Fibroblast of upper back skin (primary cell): ENCODE data around the gene PRAMEF2.
"Not testable (repeated sequence)": the region's sequence is repeated elsewhere in the genome, so short reads cannot be mapped to it uniquely, and the experiment has no call there.

Experiments used
- DNase-seq: peaks from one replicate; pipeline ENCODE4 v3.0.0-alpha.2; 2013

PRAMEF2 gene, protein sequence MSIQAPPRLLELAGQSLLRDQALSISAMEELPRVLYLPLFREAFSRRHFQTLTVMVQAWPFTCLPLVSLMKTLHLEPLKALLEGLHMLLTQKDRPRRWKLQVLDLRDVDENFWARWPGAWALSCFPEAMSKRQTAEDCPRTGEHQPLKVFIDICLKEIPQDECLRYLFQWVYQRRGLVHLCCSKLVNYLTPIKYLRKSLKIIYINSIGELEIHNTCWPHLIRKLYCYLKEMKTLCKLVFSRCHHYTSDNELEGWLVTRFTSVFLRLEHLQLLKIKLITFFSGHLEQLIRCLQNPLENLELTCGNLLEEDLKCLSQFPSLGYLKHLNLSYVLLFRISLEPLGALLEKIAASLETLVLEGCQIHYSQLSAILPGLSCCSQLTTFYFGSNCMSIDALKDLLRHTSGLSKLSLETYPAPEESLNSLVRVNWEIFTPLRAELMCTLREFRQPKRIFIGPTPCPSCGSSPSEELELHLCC

DNA sequence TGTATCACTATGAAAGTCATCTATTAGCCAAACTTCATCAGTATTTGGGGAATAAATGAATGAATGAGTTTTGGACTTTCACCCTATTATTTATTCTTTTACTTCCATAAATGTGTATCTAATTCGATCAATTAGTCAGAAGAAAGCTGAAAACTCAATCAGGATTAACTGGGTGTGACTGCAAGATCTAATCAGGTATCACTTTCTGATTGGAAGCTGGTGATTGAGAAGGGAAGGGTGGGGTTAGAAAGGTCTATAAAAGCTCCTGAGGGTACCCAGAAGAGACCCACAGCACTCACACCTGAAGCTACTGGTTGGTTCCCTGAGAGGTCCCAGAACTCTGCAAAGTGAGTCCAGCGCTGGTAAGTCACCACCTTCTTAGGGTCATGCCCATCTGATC lies at the start of gene PRAMEF2:
Gene PRAMEF2 (plus strand): TSS at position 301 of the 400 bp plus-strand sequence. CDS start 1,924 bp downstream, outside the sequence.
- DNase-seq = not testable (repeated sequence)

DNA sequence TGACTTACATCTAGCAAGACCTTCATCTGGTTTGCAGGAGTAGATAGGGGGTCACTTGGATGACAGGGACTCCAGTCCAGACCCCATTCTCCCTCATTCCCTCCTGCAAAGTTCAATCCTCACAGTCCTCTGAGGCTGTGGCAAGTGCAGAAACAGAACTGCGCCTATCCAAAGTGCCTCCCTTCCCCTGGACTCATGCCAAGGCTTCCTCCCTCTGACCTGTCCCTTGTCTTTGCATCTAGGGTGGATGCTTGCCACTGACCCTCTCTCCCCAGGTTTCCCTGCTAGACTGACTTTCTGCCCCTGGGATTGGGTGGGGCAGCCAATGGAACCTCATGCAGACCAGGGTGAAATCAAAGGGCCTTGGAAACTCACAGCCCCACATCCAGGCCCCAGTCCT lies 47.0 kb upstream of the PRAMEF2 start:
- no peak for DNase-seq

DNA sequence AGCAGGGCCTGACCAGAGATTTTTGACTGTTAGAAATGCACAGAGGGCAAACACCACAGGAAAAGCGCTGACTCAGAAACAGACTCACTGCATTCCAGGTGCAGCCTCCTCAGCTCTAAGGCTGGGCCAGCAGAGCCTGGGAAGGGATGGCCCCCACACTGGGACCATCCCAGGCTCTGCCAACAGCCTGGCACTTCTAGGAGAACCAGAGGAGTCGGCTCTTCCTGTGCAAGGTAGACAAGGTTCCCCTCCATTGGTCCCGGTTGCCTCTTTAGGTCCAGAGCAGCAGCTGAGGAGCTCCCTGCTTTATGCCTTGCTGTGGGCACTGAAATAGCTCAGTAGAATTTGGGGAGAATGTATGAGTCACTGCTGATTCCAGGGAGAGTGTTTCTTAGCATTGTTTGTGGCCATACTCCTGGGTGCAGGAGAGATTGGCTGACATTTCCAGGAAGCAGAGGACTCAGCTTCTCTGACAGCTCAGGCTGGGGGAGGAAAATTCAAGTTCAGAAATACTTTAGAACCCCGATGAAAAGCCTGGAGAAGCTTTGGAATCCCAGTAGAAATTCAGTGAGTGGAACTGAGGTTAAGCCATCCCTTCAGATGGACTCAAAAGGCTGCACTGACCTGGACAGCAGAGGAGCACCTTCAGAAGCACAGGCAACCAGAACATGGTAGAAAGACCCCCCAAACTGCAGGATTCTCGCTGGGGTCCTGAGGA lies 46.0 kb upstream of the PRAMEF2 start:
- DNase-seq = peak; percentile 73

DNA sequence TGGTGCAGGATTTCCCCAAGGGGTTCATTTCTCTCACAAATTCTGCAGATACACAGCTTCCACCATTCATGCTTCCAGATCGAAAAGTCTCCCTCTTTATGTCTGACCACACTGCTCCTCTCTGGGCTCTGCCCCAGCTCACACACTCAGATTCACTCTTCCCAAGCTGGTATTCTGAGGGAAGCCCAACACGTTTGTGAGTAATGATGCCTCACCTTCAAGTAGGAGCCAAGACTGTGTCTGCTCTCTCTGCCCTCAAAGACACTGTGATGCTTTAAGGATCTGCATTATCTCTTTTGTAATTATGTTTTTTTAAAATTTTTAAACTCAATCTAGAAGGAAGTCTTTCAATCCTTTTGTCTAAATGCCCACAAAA lies 45.5 kb upstream of the PRAMEF2 start:
- peak; percentile 19 for DNase-seq

DNA sequence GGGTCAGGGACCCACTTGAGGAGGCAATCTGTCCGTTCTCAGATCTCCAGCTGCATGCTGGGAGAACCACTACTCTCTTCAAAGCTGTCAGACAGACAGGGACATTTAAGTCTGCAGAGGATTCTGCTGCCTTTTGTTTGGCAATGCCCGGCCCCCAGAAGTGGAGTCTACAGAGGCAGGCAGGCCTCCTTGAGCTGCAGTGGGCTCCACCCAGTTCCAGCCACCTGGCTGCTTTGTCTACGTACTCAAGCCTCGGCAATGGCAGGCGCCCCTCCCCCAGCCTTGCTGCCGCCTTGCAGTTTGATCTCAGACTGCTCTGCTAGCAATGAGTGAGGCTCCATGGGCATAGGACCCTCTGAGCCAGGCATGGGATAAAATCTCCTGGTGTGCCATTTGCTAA lies 37.8 kb upstream of the PRAMEF2 start:
- DNase-seq = not testable (repeated sequence)

DNA sequence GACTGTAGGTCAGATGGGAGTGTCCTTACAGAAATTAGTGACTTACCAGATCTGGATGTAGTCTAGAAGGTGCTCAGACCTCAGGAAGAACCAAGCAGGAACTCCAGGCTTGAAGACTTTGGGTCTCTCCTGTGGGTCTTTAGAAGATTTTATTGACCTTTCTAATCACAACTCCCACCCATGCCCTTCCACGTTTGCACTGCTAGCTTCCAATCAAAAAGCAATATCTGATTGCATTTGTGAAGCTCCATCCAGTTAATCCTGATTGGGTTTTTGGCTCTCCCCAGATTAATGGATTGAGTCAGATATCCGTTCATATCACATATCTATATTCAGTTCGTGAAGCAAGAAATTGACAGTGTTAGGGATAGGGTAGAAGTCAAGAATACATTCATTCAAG lies 25.6 kb upstream of the PRAMEF2 start, which contains the start of gene PRAMEF11:
Gene PRAMEF11 (minus strand): TSS at position 101 of the 400 bp plus-strand sequence. CDS start 2,621 bp downstream, outside the sequence.
- not testable (repeated sequence) for DNase-seq

DNA sequence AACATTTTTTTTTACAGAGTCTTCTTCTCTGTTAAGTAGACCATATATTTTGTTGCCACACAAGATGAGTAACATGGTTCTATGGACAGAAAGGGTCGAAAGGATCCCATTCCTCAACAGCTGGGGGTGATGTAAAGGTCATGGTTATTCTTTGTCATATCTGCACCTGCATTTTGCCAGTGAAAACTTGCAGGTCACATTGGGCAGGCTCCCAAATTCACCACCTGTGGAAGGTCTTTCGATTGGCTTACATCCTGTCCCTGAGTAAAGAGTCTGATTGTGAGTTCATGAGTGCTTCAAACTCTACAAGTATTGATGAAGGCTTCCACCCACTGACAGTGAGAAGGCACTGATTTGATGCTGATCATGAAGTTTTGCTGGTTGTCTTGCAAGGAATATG lies 23.6 kb upstream of the PRAMEF2 start:
- DNase-seq = not testable (repeated sequence)

DNA sequence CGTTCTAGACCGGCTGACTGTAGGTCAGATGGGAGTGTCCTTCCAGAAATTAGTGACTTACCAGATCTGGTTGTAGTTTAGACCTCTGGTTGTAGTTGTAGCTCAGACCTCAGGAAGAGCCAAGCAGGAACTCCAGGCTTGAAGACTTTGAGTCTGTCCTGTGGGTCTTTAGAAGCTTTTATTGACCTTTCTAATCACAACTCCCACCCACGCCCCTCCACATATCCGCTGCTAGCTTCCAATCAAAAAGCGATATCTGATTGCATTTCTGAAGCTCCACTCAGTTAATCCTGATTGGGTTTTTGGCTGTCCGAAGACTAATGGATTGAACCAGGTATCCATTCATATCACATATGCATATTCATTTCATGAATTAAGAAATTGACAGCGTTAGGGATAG lies 8.3 kb upstream of the PRAMEF2 start, which contains the start of gene HNRNPCL1:
Gene HNRNPCL1 (minus strand): TSS at position 101 of the 400 bp plus-strand sequence. CDS start 431 bp downstream, outside the sequence.
- not testable (repeated sequence) for DNase-seq

DNA sequence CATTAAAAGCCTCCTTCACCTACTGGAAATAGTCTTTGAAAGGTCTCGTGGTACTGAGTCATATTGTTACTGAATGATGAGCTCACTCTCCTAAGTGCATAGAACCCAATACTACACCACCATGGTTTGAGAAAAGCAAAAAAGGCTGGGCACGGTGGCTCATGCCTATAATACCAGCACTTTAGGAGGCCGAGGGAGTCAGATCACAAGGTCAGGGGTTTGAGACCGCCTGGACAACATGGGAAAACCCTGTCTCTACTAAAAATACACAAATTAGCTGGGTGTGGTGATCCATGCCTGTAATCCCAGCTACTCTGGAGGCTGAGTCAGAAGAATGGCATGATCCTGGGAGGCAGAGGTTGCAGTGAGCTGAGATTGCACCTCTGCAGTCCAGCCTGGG lies 5.1 kb upstream of the PRAMEF2 start:
- no peak for DNase-seq

DNA sequence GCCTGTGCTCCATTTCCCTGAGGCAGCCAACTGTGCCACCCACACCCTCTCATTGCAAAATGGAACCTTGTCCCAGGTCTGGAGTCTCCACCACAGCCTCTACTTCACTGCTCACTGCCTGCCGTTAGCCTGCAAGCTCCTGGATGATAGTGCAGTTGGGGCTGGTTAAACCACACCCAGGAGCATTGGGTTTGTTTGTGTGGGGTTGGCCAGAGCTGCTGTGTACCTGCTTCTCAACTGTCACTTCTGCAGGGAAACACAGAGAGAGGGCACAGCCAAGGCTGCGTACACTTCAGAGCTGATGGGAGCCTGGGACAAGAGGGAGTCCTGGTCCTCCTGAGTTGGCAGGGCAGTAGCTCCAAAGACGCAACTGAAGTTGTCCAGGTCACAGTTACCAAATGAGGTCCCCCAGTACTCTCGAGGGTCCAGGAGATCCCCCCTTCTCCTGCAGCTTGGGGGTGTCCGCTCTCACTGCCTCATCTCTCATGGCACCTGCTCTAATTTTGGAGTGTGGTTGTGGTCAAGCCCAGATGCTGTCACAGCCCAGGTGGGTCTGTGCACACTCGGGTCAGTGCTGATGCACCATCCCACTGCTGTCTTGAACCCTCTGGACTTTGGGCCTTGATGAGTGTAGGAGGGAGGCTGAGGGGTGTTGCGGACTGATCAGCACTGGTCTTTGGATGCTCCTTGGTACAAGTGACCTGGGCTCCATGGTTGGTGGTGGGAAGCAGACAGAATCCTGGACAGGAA lies 6.4 kb downstream of the PRAMEF2 start:
- DNase-seq = not testable (repeated sequence)

DNA sequence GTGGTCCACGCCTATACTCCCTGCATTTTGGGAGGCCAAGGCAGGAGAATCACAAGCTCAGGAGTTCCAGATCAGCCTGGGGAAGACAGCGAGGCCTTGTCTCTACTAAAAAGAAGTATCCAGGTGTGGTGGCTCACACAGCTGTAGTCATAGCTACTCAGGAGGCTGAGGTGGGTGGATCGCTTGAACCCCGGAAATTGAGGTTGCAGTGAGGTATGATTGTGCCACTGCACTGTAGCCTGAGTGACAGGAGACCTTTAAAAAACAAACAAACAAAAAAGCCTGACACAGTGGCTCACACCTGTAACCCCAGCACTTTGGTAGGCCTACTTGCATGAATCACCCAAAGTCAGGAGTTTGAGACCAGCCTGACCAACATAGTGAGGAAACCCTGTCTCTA lies 21.6 kb downstream of the PRAMEF2 start:
- not testable (repeated sequence) for DNase-seq

DNA sequence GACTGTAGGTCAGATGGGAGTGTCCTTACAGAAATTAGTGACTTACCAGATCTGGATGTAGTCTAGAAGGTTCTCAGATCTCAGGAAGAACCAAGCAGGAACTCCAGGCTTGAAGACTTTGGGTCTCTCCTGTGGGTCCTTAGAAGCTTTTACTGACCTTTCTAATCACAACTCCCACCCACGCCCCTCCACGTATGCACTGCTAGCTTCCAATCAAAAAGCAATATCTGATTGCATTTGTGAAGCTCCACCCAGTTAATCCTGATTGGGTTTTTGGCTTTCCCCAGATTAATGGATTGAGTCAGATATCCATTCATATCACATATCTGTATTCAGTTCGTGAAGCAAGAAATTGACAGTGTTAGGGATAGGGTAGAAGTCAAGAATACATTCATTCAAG lies 29.2 kb downstream of the PRAMEF2 start, which contains the start of gene PRAMEF4:
Gene PRAMEF4 (minus strand): TSS at position 101 of the 400 bp plus-strand sequence. CDS start 2,807 bp downstream, outside the sequence.
- DNase-seq = not testable (repeated sequence)

DNA sequence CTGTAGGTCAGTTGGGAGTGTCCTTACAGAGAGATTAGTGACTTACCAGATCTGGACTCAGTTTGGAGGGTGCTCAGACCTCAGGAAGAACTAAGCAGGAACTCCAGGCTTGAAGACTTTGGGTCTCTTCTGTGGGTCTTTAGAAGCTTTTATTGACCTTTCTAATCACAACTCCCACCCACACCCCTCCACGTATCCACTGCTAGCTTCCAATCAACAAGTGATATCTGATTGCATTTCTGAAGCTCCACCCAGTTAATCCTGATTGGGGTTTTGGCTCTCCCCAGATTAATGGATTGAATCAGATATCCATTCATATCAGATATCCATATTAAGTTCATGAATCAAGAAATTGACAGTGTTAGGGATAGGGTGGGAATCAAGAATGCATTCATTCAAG lies 41.3 kb downstream of the PRAMEF2 start, which contains the start of gene PRAMEF10:
Gene PRAMEF10 (minus strand): TSS at position 101 of the 400 bp plus-strand sequence. CDS start 2,423 bp downstream, outside the sequence.
- not testable (repeated sequence) for DNase-seq

DNA sequence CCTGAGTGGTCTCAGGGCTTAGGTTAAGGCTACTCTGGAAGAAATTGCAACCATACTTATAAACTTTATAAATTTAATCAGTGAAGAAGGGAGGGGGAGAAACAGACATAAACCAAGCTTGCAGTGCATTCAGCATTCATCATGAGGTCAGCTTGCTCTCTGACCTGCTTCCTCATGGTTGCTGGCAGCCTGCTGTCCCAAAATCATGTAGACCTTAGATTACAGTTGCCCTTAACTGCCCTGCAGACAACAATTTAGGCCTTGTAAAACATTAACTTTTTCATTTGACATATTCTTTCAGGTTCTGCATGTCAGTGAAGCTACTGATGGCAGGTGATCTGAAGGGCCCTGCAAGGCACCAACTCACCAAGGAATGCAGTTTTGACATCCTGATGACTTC lies 42.3 kb downstream of the PRAMEF2 start:
- not testable (repeated sequence) for DNase-seq

DNA sequence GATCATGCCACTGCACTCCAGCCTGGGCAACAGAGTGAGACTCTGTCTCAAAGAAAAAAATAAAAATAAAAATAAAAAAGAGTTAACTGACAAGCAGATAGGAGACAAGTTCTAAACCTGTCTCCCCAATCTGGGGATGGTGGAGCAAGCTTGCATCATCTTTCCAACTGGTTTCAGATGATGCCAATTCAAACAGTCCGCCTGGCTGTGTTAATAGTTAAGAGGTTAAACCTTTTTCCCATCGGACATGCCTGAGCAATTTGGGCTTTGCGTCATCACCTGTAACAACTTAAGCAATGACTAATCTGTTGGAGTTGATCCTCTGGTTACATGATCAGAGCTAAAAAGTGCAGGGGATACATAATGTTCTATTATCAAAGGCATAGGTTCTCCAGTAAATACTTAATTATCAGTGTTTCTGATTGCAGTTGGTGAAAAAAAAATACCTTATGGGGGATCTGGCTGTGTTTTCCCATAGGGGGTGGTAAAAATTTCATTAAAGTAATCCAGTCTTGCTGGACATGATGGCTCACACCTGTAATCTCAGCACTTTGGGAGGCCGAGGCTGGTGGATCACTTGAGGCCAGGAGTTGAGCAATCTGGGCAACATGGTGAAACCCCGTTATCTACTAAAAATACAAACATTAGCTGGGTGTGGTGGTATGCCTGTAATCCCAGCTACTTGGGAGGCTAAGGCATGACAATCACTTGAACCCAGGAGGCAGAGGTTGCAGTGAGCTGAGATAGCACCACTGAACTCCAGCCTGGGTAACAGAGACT lies 47.1 kb downstream of the PRAMEF2 start:
- not testable (repeated sequence) for DNase-seq
